RWPE1 (cell line): ENCODE results near the gene PCBP3.
"Not testable (repeated sequence)": the region's sequence is repeated elsewhere in the genome, so short reads cannot be mapped to it uniquely, and the experiment has no call there.

Source experiments
- CTCF ChIA-PET: fragments of 350-600 bp; sonication (Branson Sonifier 250); formaldehyde crosslinking; extraction: SDS; loops from one replicate; lab custom pipeline; 2021; lab: Yijun Ruan, JAX
- POLR2A ChIA-PET: fragments of 400-600 bp; formaldehyde crosslinking; extraction: SDS; loops from one replicate; lab custom pipeline; 2020; ENCODE audit warnings: antibody characterized with exemption; ENCODE audit not compliant: low non-redundant PET; lab: Yijun Ruan, JAX
- DNase-seq: peaks from one replicate; pipeline ENCODE4 v3.0.0; 2012; ENCODE audit warnings: low spot score
- H3K27ac ChIP-seq: fragments of 450-650 bp; 2 replicates; pipeline ENCODE4 v1.5.1; 2017
- CTCF ChIP-seq: fragments of 450-650 bp; conservative IDR thresholded peaks from 2 replicates; pipeline ENCODE4 v1.5.1; 2017; ENCODE audit warnings: low read depth, mild to moderate bottlenecking

The PCBP3 gene

GRCh38 chr21:45847870-45848269 is 204.3 kb downstream of the PCBP3 start:
- no peak for TF ChIP-seq CTCF
- CTCF ChIA-PET: interaction anchor here (0.6 to 1.1 kb wide), 2 partner anchors 33 to 73 kb away, joined by 3 to 4 read pairs; no protein-coding TSS in a partner anchor
- POLR2A ChIA-PET: no interaction called here
- no peak overlapping the region for H3K27ac ChIP-seq
- DNase-seq: no peak

GRCh38 chr21:45848331-45848730 is 204.8 kb downstream of the PCBP3 start:
- POLR2A ChIA-PET: no interaction called here
- DNase-seq: no peak
- no peak overlapping the region for H3K27ac ChIP-seq
- CTCF ChIA-PET: interaction anchor here (1.1 kb wide), 1 partner anchor 33 kb away, joined by 4 read pairs; no protein-coding TSS in a partner anchor
- no peak for TF ChIP-seq CTCF

GRCh38 chr21:45848805-45849204 is 205.3 kb downstream of the PCBP3 start:
- no peak for DNase-seq
- CTCF ChIA-PET: no interaction called here
- POLR2A ChIA-PET: no interaction called here
- H3K27ac ChIP-seq: no peak overlapping the region
- no peak for TF ChIP-seq CTCF

- DNase-seq: no peak
- no peak overlapping the region for H3K27ac ChIP-seq
- ChIA-PET CTCF (no interaction called here), POLR2A (no interaction called here)
- no peak for TF ChIP-seq CTCF
Measured at GRCh38 chr21:45849651-45850050, 206.1 kb downstream of the PCBP3 start.

- ChIA-PET POLR2A (no interaction called here), CTCF (interaction anchor here (0.6 kb wide), 1 partner anchor 123 kb away, joined by 4 read pairs; no protein-coding TSS in a partner anchor)
- no peak overlapping the region for H3K27ac ChIP-seq
- TF ChIP-seq CTCF: no peak
- no peak for DNase-seq
Measured at GRCh38 chr21:45850181-45850580, 206.7 kb downstream of the PCBP3 start.

- H3K27ac ChIP-seq, POLR2A ChIA-PET, DNase-seq: not testable (repeated sequence)
- CTCF ChIA-PET: interaction anchor here (0.6 kb wide), 1 partner anchor 164 kb away, joined by 3 read pairs; no protein-coding TSS in a partner anchor
Measured at GRCh38 chr21:45852386-45852785, 208.9 kb downstream of the PCBP3 start.

GRCh38 chr21:45852886-45853400 is 209.4 kb downstream of the PCBP3 start:
- no peak overlapping the region for H3K27ac ChIP-seq
- ChIA-PET CTCF (interaction anchor here (0.6 kb wide), 1 partner anchor 35 kb away, joined by 5 read pairs; no protein-coding TSS in a partner anchor), POLR2A (no interaction called here)
- TF ChIP-seq CTCF: no peak
- no peak for DNase-seq
